Osteocyte (in vitro differentiated cells): ENCODE data around the gene GPR25. TPM values are rescaled to one million over a fixed set of nuclear protein-coding genes. Genes with fewer than 3 reads are reported as not detected.
A peak's percentile ranks its signal among the peaks of the same experiment; 100 is the strongest.

Experiments used
- DNase-seq: peaks from one replicate; pipeline ENCODE4 v3.0.0; 2021; ENCODE audit warnings: mixed read lengths; ENCODE audit not compliant: unreplicated experiment; ENCODE audit errors: extremely low spot score
- H3K27ac Mint-ChIP-seq: one replicate; pipeline ENCODE4 v1.8.0; 2021; ENCODE audit warnings: mild to moderate bottlenecking, mixed read lengths; ENCODE audit not compliant: unreplicated experiment
- H3K27me3 Mint-ChIP-seq: one replicate; pipeline ENCODE4 v1.8.0; 2021; ENCODE audit warnings: mixed read lengths; ENCODE audit not compliant: unreplicated experiment
- H3K36me3 Mint-ChIP-seq: one replicate; pipeline ENCODE4 v1.8.0; 2021; ENCODE audit warnings: mixed read lengths; ENCODE audit not compliant: unreplicated experiment
- H3K4me1 Mint-ChIP-seq: one replicate; pipeline ENCODE4 v1.8.0; 2021; ENCODE audit warnings: mixed read lengths; ENCODE audit not compliant: unreplicated experiment
- H3K4me3 Mint-ChIP-seq: one replicate; pipeline ENCODE4 v1.8.0; 2021; ENCODE audit warnings: mild to moderate bottlenecking, moderate library complexity, mixed read lengths; ENCODE audit not compliant: unreplicated experiment
- H3K9me3 Mint-ChIP-seq: one replicate; pipeline ENCODE4 v1.8.0; 2021; ENCODE audit warnings: mixed read lengths; ENCODE audit not compliant: unreplicated experiment
- total RNA-seq: library from RNA; stranded (reverse); gene quantifications from 2 replicates; pipeline ENCODE4 v1.2.1, GENCODE V29; 2021
- TF ChIP-seq, protein P1 (sequence below): fragments of 200-600 bp; sonication (generic); IDR thresholded peaks from 2 replicates; pipeline ENCODE4 v1.5.0; 2021; ENCODE audit warnings: antibody characterized with exemption, mild to moderate bottlenecking, moderate library complexity

Gene GPR25
- total RNA-seq, 1 donor from 2014 or later: not detected

DNA sequence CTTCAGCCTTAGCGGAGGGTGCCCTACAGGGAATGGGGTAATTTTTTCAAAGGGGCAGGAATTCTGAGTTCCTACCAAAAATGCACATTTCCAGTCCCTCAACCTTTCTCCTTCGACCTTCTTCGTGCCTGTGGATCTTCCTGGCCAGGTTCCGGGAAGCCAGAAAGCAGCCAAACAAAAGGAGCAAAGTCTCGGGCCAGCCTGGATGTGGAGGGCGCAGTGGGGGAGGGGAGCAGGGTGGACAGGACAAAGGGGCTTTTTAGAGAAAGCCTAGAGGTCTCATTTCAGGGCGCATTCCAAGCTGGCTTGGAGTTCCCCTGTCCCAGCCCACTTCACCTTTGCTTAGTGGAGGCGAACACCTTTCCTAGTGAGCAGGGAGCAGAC is 19.0 kb downstream of the GPR25 start:
- TF ChIP-seq, protein P1, sequence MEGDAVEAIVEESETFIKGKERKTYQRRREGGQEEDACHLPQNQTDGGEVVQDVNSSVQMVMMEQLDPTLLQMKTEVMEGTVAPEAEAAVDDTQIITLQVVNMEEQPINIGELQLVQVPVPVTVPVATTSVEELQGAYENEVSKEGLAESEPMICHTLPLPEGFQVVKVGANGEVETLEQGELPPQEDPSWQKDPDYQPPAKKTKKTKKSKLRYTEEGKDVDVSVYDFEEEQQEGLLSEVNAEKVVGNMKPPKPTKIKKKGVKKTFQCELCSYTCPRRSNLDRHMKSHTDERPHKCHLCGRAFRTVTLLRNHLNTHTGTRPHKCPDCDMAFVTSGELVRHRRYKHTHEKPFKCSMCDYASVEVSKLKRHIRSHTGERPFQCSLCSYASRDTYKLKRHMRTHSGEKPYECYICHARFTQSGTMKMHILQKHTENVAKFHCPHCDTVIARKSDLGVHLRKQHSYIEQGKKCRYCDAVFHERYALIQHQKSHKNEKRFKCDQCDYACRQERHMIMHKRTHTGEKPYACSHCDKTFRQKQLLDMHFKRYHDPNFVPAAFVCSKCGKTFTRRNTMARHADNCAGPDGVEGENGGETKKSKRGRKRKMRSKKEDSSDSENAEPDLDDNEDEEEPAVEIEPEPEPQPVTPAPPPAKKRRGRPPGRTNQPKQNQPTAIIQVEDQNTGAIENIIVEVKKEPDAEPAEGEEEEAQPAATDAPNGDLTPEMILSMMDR: no peak
- peaks cover 2% of the 10 kb centered on the region for H3K27me3 Mint-ChIP-seq
- H3K27ac Mint-ChIP-seq: peak overlapping the region; percentile 58
- H3K4me1 Mint-ChIP-seq: peaks cover 46% of the 10 kb centered on the region
- H3K36me3 Mint-ChIP-seq: no peaks in the 10 kb centered on the region
- no peaks in the 10 kb centered on the region for H3K9me3 Mint-ChIP-seq
- DNase-seq: no peak
- peak overlapping the region; percentile 78 for H3K4me3 Mint-ChIP-seq

- H3K9me3 Mint-ChIP-seq: no peaks in the 10 kb centered on the region
Observed at GRCh38 chr1:200892546-200892945, 19.8 kb downstream of the GPR25 start.

GRCh38 chr1:200892958-200893357 is 20.2 kb downstream of the GPR25 start:
- DNase-seq: no peak
- Mint-ChIP-seq H3K4me3 (no peak overlapping the region), H3K9me3 (no peaks in the 10 kb centered on the region), H3K27ac (no peak overlapping the region), H3K36me3 (no peaks in the 10 kb centered on the region), H3K4me1 (peaks cover 40% of the 10 kb centered on the region), H3K27me3 (peaks cover 2% of the 10 kb centered on the region)
- TF ChIP-seq, protein P1: no peak

More at GRCh38 chr1:200892546-200892945, 19.8 kb downstream of the GPR25 start:
- Mint-ChIP-seq H3K27ac (no peak overlapping the region), H3K4me1 (peaks cover 41% of the 10 kb centered on the region), H3K36me3 (no peaks in the 10 kb centered on the region), H3K4me3 (peak overlapping the region; percentile 78), H3K27me3 (peaks cover 2% of the 10 kb centered on the region)
- TF ChIP-seq, protein P1: no peak
- no peak for DNase-seq

DNA sequence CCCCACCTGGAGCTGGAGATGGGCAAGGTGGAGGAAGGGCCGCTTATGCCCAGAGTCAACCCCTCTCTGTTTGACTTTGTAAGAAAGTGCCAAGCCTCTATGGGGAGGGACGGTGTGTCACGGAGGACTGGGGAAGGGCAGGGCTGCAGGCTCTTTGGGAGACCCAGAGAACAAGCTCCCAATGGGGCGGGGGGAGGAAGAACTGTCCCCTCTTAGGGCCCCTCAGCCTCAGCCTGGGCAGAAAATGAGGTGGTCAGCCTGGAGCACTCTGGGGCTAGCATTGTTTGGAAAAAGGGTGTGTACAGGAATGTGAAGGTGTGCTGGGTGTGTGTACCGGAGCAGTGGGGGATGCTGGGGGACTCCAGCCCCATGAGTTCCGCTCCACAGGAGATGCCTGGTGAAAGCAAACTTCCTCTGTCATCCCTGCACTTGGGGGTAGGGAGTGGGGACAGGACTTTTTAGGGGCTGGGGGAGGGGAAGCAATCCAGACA is 20.7 kb downstream of the GPR25 start:
- H3K27ac Mint-ChIP-seq: no peak overlapping the region
- peaks cover 40% of the 10 kb centered on the region for H3K4me1 Mint-ChIP-seq
- H3K36me3 Mint-ChIP-seq: no peaks in the 10 kb centered on the region
- no peak overlapping the region for H3K4me3 Mint-ChIP-seq
- H3K27me3 Mint-ChIP-seq: peaks cover 2% of the 10 kb centered on the region
- TF ChIP-seq, protein P1: no peak
- H3K9me3 Mint-ChIP-seq: no peaks in the 10 kb centered on the region
- no peak for DNase-seq

DNA sequence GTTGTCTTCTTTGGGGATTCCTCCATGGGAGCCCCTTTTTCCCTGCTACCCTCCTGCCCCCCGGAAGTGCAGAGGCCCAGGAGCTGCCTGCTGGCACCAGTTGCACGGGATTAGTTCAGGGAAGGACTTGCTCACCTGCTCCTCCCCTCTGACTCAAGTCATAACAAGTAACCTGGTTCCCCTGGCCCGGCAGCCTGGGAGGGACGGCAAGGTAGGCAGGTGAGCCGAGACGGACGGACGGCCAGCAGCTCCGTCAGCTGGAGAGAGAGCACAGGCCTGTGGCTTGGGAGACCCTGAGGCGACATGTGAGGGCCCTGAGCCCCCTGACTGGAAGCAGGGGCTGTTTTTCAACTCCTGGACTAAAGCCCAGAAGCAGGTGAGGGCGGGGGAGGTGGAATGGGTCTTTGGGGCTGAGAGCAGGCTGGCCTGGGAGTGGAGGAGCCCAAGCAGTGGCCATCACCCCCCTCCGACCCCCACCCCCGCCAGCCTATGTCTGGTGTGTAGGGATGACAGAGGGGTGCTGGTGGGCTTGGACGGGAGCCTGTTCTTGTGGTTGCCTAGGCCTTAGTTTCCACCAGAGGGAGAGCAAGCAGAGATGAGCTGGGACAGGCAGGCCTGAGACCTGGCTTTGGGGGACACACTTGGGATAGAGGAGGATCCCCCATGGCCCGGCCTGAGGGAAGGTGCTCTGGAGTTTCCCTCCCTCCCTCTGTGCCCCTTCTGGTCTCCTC is 22.1 kb downstream of the GPR25 start, which contains the start of gene INAVA:
Gene INAVA, plus strand, starts transcription at position 189 of the 731 bp plus-strand sequence. CDS start 3,501 bp downstream, outside the sequence.
- Mint-ChIP-seq H3K27ac (no peak within 1 kb of the TSS), H3K36me3 (no peaks in the 10 kb centered on the region), H3K4me3 (no peak within 1 kb of the TSS), H3K9me3 (no peaks in the 10 kb centered on the region), H3K4me1 (peaks cover 42% of the 10 kb centered on the region), H3K27me3 (no peaks in the 10 kb centered on the region)
- TF ChIP-seq, protein P1: no peak
- no peak for DNase-seq
